Activated CD4-positive, alpha-beta memory T cell treated with anti-CD3 and anti-CD28 coated beads for 36 hours (primary cell): ENCODE results near the gene ANG. TPM values are rescaled to one million over a fixed set of nuclear protein-coding genes. Genes with fewer than 3 reads are reported as not detected.

Experiments used
- total RNA-seq, 2 experiments: library from RNA; stranded (reverse); gene quantifications; one replicate each; pipeline ENCODE4 v1.2.3, GENCODE V29; 2021

ANG gene
- total RNA-seq, 2 experiments from 2014 or later = 1.1 to 2.0 TPM

Other genes with a start within 250 kb of the ANG start
- gene OSGEP, start 234.0 kb upstream of the ANG start, total RNA-seq = 10 to 100 TPM; 39.2 to 41.0 TPM
- 100 to 1,000 TPM; 186 to 193 TPM for gene APEX1, start 233.5 kb upstream of the ANG start, total RNA-seq
- 10 to 100 TPM; 31.1 to 35.2 TPM for gene PIP4P1, start 227.3 kb upstream of the ANG start, total RNA-seq
- 100 to 1,000 TPM; 178 to 179 TPM for gene PNP, start 219.4 kb upstream of the ANG start, total RNA-seq
- gene RNASE10, start 183.2 kb upstream of the ANG start, total RNA-seq = under 1 TPM; 0.19 to 0.27 TPM
- gene RNASE9, start 127.7 kb upstream of the ANG start, total RNA-seq = not detected
- gene RNASE11, start 100.8 kb upstream of the ANG start, total RNA-seq = not detected
- gene RNASE12, start 97.4 kb upstream of the ANG start, total RNA-seq = not detected
- not detected for gene OR6S1, start 47.1 kb upstream of the ANG start, total RNA-seq
- gene RNASE4, start 4.2 kb upstream of the ANG start, total RNA-seq = under 1 TPM; 0.69 to 0.70 TPM
- gene EDDM3A, start 57.1 kb downstream of the ANG start, total RNA-seq = not detected
- not detected for gene EDDM3B, start 79.6 kb downstream of the ANG start, total RNA-seq
- 1 to 10 TPM; 1.6 to 2.3 TPM for gene RNASE6, start 92.5 kb downstream of the ANG start, total RNA-seq
- not detected for gene RNASE1, start 114.1 kb downstream of the ANG start, total RNA-seq
- gene RNASE3, start 202.6 kb downstream of the ANG start, total RNA-seq = not detected